Right renal pelvis (tissue), 4 donors: ENCODE data around the gene PDHA1. TPM values are rescaled to one million over a fixed set of nuclear protein-coding genes. Genes with fewer than 3 reads are reported as not detected.

Source experiments
- DNase-seq, 4 donors: peaks; one replicate each; pipeline ENCODE4 v3.0.0-alpha.2; 2013; ENCODE audit warnings: low read depth in 4 of 4, low spot score in 3 of 4, missing footprints in 1 of 4
- polyA plus RNA-seq, 4 donors: library from polyadenylated mRNA; unstranded; fragments of 120-200 nt; gene quantifications; one replicate each; pipeline ENCODE4 v1.2.1, GENCODE V29; 2013; ENCODE audit not compliant: insufficient read length in 4 of 4

PDHA1 gene
- polyA plus RNA-seq, 4 donors, result 207 to 230 (median 221) TPM

DNA sequence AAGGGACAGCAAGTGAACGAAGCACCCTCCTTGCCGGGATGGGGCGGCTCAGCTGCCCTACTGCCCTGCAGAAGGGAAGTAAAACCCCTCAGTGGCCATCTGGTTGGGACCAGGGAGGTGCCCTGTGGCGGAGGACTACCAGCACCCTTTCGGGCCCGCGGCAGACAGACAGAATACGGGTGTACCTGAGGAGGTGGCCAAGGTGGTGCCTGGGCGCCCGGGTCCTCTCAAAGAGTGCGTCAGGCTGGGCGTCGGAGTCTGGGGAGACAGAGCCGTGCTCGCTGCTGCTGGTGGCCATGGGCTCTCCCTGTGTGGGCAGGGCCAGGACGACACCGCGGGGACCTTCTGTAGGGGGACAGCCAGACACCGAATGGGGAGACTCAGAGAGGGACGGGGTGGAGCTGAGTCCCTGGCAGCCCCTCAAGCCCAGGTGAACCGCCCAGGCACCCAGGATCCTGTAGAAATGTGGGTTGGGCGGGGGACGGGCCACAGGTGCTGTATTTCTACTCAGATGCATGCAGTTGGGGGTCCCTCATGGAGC is 29.7 kb downstream of the PDHA1 start:
- DNase-seq, result no peak

DNA sequence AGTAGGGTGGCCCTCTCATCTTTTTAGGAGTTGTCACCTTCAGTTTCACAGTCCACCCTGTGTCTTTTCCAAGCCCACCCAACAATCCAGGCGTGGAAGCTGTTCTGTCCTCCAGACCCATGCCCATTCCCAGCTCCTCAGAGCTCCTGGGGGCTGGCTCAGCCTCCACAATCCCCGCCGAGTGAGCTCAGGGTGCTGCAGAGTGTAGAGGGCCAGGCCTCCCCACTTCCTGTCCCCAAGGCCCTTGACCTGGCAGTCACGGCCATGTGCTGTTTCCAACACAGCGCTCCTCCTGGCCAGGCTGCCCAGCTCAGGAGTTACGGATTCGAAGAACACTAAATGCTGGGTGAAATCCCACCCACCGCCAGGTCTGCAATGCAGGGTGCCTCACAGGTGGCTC is 31.8 kb downstream of the PDHA1 start:
- DNase-seq, result no peak

GRCh38 chrX:19377799-19378198 is 34.1 kb downstream of the PDHA1 start:
- no peak for DNase-seq

DNA sequence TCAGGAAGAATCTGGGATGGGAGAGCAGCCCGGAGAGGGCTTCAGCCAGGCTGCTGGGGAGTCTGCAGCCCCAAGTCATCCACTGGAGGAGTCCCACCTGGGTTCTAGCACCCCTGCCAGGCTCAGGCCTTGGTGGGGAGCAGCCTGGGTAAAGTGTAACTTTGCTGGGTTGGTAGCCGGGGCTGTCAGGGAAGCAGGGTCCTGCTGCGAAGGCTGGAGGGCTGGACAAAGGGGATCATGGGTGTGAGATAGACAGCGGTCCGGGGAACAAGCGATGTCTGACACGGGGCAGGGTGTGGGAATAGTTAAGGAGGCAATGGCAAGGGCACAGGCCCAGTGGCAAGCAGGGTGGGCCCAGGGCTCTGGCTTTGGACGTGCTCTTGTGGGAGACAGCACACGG is 37.6 kb downstream of the PDHA1 start:
- DNase-seq, result no peak

DNA sequence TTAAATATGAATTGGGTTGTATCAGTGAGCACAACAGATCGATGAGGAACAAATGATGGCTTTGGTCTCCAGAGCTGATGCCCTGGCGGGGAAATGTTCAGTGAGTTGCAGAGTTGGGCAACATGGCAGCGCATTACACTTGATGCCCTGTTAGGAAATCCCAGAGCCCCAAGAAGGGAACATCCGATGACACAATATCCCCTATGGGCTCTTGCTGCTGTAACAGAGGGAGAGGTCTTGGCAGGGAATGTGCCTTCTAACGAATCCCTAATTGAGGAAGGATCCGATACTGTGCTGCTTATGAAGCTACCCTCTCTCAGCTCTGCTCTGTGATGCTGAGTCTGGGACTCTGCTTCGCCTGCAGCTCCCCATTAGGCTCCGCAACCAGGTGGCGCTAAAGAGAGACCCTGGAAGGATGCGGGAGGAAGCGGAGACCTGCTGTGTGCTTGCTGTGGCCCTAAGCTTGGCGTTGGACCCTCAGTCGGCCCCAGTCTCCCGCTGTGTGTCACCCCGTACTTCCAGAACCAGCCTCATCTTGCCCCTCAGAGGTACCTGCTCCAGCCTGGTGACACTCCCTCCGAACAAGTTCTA is 38.9 kb downstream of the PDHA1 start:
- peak in 2 of 4 donors; percentile 17 to 23 for DNase-seq

GRCh38 chrX:19386679-19387078 is 43.0 kb downstream of the PDHA1 start:
- DNase-seq, result no peak

- DNase-seq, result no peak
Measured at GRCh38 chrX:19388064-19388679, 44.4 kb downstream of the PDHA1 start.

DNA sequence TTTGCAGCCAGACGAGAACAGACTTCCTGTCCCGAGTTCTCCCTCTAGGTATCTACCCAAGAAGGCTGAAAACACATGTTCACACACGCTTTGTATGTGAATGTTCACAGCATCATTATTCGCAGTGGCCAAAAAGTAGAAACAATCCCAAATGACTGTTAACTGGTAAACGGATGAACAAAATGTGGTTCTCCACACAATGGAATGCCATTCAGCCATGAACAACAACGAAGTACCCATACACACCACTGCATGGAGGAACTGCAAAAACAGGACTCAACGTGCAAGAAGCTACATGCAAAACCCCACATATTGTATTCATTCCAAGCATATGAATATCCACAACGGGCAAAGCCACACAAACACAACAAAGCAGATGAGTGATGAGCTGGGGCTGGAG is 45.0 kb downstream of the PDHA1 start:
- no peak for DNase-seq

- DNase-seq, result no peak
Measured at GRCh38 chrX:19389227-19389845, 45.6 kb downstream of the PDHA1 start.

GRCh38 chrX:19392078-19392477 is 48.4 kb downstream of the PDHA1 start:
- DNase-seq, result no peak

DNA sequence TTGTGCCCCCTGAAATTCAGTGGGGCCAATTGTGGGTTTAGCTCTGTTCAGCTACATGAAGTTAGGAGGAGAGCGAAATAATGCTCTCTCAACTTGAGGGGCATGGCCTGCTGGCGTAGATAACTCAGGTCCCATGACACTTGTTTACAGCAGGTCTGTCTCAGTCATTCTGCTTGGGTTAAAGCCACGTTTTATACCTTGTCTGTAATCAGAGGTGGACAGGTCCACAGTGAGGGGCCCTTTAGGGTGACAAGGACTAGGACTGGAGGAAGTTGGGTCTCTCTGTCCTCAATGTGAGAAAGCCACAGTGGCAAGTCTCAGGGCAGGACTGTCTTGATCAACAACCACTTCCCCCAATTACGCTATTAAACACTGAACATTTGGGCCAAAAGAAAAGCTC is 49.0 kb downstream of the PDHA1 start:
- DNase-seq, result no peak

DNA sequence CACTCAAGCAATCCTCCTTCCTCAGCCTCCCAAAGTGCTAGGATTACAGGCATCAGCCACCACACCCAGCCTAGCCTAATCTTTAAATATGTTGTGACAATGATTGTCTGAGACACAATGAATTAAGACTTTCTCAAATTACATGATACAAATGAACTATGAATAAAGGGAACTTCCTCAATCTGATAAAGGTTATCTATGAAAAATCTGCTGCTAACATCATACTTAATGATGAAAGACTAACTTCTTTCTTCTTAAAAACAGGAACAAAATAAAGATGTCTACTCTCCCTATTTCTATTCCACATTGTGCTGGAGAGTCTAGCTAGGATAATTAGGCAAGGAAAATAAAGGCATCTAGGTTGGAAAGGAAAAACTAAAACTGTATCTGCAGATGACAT is 60.0 kb downstream of the PDHA1 start:
- DNase-seq, result no peak

DNA sequence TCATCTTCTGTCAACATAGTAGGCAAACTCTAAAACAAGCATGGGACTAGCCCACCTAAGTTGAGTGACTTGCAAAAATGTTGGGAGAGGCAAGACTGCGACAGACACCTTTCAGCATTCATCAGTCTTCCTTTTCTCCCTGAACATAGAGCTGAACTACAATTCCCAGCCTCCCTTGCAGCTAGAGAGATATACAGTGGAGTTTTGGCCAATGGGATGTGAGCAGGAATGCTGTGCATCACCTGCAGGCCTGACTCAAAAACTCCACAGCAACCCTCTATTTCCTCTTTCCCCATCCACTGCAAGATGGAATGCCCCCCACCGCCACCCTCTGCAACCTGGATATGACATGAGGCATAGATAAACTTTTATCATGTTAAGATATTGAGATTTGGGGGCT is 66.5 kb downstream of the PDHA1 start:
- DNase-seq, result no peak

Other genes with a start within 250 kb of the PDHA1 start
- gene ADGRG2, start 221.5 kb upstream of the PDHA1 start, polyA plus RNA-seq, result 10 to 100 TPM; 12.9 to 19.8 (median 14.4) TPM
- gene MAP3K15, start 171.6 kb downstream of the PDHA1 start, polyA plus RNA-seq, result 1 to 10 TPM; 4.9 to 5.4 (median 5.1) TPM